GM21619 (cell line): Measurements from ENCODE around the gene SEPHS1.
"Not testable (repeated sequence)": the region's sequence is repeated elsewhere in the genome, so short reads cannot be mapped to it uniquely, and the experiment has no call there.

Experiments
- ATAC-seq: cut with Tn5 transposase; IDR thresholded peaks from one replicate; pipeline ENCODE4 v1.9.1; 2021; ENCODE audit not compliant: unreplicated experiment

The SEPHS1 gene

GRCh38 chr10:13348216-13349017, at the start of gene SEPHS1:
TSS of gene SEPHS1 (minus strand) at chr10:13348293. CDS start at chr10:13344950, 3,343 bp downstream.
- peak; percentile 50 for ATAC-seq

- no peak for ATAC-seq
Measured at GRCh38 chr10:13397052-13397451, 49.0 kb upstream of the SEPHS1 start.

GRCh38 chr10:13396369-13396768, 48.3 kb upstream of the SEPHS1 start:
- no peak for ATAC-seq

GRCh38 chr10:13395540-13395939, 47.4 kb upstream of the SEPHS1 start:
- no peak for ATAC-seq

- ATAC-seq = no peak
Measured at GRCh38 chr10:13393640-13394039, 45.5 kb upstream of the SEPHS1 start.

GRCh38 chr10:13392701-13393100, 44.6 kb upstream of the SEPHS1 start:
- ATAC-seq = no peak

- no peak for ATAC-seq
Measured at GRCh38 chr10:13390604-13391522, 42.8 kb upstream of the SEPHS1 start.

- ATAC-seq = no peak
Measured at GRCh38 chr10:13388478-13389230, 40.6 kb upstream of the SEPHS1 start.

GRCh38 chr10:13386021-13386420, 37.9 kb upstream of the SEPHS1 start:
- no peak for ATAC-seq

GRCh38 chr10:13383399-13383761, 35.3 kb upstream of the SEPHS1 start:
- ATAC-seq = no peak

GRCh38 chr10:13382703-13383398, 34.8 kb upstream of the SEPHS1 start:
- no peak for ATAC-seq

GRCh38 chr10:13379061-13379460, 31.0 kb upstream of the SEPHS1 start:
- not testable (repeated sequence) for ATAC-seq

GRCh38 chr10:13376746-13377145, 28.7 kb upstream of the SEPHS1 start:
- ATAC-seq = no peak

GRCh38 chr10:13376297-13376696, 28.2 kb upstream of the SEPHS1 start:
- ATAC-seq = no peak

- no peak for ATAC-seq
Measured at GRCh38 chr10:13375791-13376190, 27.7 kb upstream of the SEPHS1 start.

- ATAC-seq = no peak
Measured at GRCh38 chr10:13373644-13374043, 25.6 kb upstream of the SEPHS1 start.

GRCh38 chr10:13372524-13372923, 24.4 kb upstream of the SEPHS1 start:
- ATAC-seq = no peak

- ATAC-seq = no peak
Measured at GRCh38 chr10:13371897-13372470, 23.9 kb upstream of the SEPHS1 start.

GRCh38 chr10:13366891-13367290, 18.8 kb upstream of the SEPHS1 start:
- ATAC-seq = no peak

GRCh38 chr10:13365831-13366230, 17.7 kb upstream of the SEPHS1 start:
- ATAC-seq = no peak
